Panc1 (cell line): ENCODE results near the gene FAM107A.

Source experiments
- TCF7L2 ChIP-seq: IDR thresholded peaks from 2 replicates; pipeline ENCODE4 v1.6.1; 2011; ENCODE audit warnings: mild to moderate bottlenecking, low read depth, low read length, inconsistent platforms
- TF ChIP-seq, protein P1 (sequence below): fragments of 450-650 bp; IDR thresholded peaks from 2 replicates; pipeline ENCODE4 v1.5.1; 2017; ENCODE audit warnings: mild to moderate bottlenecking

DNA sequence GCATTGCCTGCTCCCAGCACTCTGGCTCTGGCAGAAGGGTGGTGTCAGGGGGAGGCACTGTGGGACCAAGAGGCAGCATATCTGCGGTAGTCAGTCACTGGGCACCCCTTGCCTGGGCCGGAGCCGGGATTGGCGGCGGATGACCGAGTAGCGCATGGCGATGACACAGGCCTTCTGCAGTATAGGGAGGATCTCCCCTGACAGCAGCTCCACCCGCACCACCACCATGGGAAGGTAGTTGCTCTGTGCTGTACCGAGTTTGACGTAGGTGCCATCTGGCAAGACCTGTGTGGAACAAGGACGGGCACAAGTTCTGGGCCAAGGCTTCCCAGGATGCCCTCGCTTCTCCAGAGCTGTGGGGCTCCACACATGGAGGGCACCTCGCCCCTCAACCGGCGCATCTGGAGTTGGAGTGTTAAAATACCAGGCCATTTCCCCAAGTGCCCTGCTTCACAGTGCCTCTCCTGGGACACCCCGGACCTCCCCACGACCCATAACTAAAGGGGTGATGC, 46.8 kb downstream of the FAM107A start:
- TF ChIP-seq TCF7L2: no peak
- TF ChIP-seq, protein P1, sequence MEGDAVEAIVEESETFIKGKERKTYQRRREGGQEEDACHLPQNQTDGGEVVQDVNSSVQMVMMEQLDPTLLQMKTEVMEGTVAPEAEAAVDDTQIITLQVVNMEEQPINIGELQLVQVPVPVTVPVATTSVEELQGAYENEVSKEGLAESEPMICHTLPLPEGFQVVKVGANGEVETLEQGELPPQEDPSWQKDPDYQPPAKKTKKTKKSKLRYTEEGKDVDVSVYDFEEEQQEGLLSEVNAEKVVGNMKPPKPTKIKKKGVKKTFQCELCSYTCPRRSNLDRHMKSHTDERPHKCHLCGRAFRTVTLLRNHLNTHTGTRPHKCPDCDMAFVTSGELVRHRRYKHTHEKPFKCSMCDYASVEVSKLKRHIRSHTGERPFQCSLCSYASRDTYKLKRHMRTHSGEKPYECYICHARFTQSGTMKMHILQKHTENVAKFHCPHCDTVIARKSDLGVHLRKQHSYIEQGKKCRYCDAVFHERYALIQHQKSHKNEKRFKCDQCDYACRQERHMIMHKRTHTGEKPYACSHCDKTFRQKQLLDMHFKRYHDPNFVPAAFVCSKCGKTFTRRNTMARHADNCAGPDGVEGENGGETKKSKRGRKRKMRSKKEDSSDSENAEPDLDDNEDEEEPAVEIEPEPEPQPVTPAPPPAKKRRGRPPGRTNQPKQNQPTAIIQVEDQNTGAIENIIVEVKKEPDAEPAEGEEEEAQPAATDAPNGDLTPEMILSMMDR: no peak
